Gastroesophageal sphincter (tissue), 4 donors: ENCODE measurements around the gene ZNF83. TPM values are rescaled to one million over a fixed set of nuclear protein-coding genes. Genes with fewer than 3 reads are reported as not detected.

Source experiments
- ATAC-seq: fragments of 150-250 bp; one replicate; pipeline ENCODE4 v1.9.1; 2016; ENCODE audit warnings: mild to moderate bottlenecking, moderate library complexity
- H3K27ac ChIP-seq, 4 donors: fragments of 200-600 bp; sonication (generic) in 3 of 4; 1 replicate in 3 of 4; 2 replicates in 1 of 4; pipeline ENCODE4 v1.5.1; 2016 to 2019
- H3K27me3 ChIP-seq: fragments of 200-600 bp; sonication (generic); one replicate; pipeline ENCODE4 v1.5.1; 2019
- H3K36me3 ChIP-seq, 2 donors: fragments of 200-600 bp; sonication (generic); one replicate each; pipeline ENCODE4 v1.5.1; 2019; ENCODE audit warnings: control low read depth in 1 of 2
- H3K4me1 ChIP-seq, 3 donors: fragments of 200-600 bp; sonication (generic); 1 replicate in 2 of 3; 2 replicates in 1 of 3; pipeline ENCODE4 v1.5.1; 2016 to 2019; ENCODE audit warnings: control low read depth in 2 of 3
- H3K4me3 ChIP-seq, 2 donors: fragments of 200-600 bp; sonication (generic); one replicate each; pipeline ENCODE4 v1.5.1; 2019; ENCODE audit warnings: mild to moderate bottlenecking in 1 of 2, moderate library complexity in 1 of 2
- H3K9me3 ChIP-seq, 3 donors: fragments of 200-600 bp; sonication (generic); one replicate each; pipeline ENCODE4 v1.5.1; 2017 to 2019; ENCODE audit warnings: control low read depth in 2 of 3
- CTCF ChIP-seq, 4 experiments: fragments of 200-600 bp in 2 of 4; fragments of 450-650 bp in 2 of 4; sonication (generic) in 1 of 4; IDR thresholded peaks; one replicate each; pipeline ENCODE4 v1.5.1; 2017 to 2019; ENCODE audit warnings: antibody characterized with exemption in 4 of 4, mild to moderate bottlenecking in 2 of 4, moderate library complexity in 2 of 4
- EP300 ChIP-seq: sonication (generic); formaldehyde crosslinking; IDR thresholded peaks from one replicate; pipeline ENCODE4 v1.6.1; 2017; ENCODE audit warnings: antibody characterized with exemption, mild to moderate bottlenecking
- POLR2A ChIP-seq, 2 donors: fragments of 450-650 bp; IDR thresholded peaks; one replicate each; pipeline ENCODE4 v1.6.1; 2017; ENCODE audit warnings: antibody characterized with exemption in 2 of 2, mild to moderate bottlenecking in 2 of 2, moderate library complexity in 1 of 2
- POLR2AphosphoS5 ChIP-seq: sonication (generic); formaldehyde crosslinking; IDR thresholded peaks from one replicate; pipeline ENCODE4 v1.6.1; 2017; ENCODE audit warnings: antibody characterized with exemption
- WGBS, 2 donors: methylation state at CpG; one replicate each; pipeline ENCODE4 v1.1.5; 2018; ENCODE audit warnings: low coverage in 1 of 2; 5-methylcytosine and 5-hydroxymethylcytosine counted together
- total RNA-seq, 4 donors: library from RNA; depleted of rRNA; stranded (reverse); fragments of >200 nt; gene quantifications; one replicate each; pipeline ENCODE4 v1.1.0, GENCODE V29; 2016

Gene ZNF83
- total RNA-seq, 4 donors from 2014 or later, result 30.3 to 99.3 (median 49.4) TPM

GRCh38 chr19:52665529-52665928, 27.4 kb upstream of the ZNF83 start:
- H3K4me1 ChIP-seq, result no peaks in the 10 kb centered on the region
- no peak overlapping the region for H3K4me3 ChIP-seq
- no peaks in the 10 kb centered on the region for H3K9me3 ChIP-seq
- H3K27ac ChIP-seq, result no peak overlapping the region
- H3K36me3 ChIP-seq, result peaks cover 0 to 40% of the 10 kb centered on the region in 2 donors
- H3K27me3 ChIP-seq, result no peaks in the 10 kb centered on the region
- TF ChIP-seq POLR2AphosphoS5, result no peak
- no peak for TF ChIP-seq EP300
- no peak for TF ChIP-seq POLR2A (IDR thresholded peaks at IDR 0.05)
- no peak for TF ChIP-seq CTCF (IDR thresholded peaks at IDR 0.05)
- ATAC-seq, result no peak
- WGBS, 2 donors, result 85% methylated on average over 4 of the region's 6 CpGs; no CpG with 5 or more reads in 1 of the 2 donors

GRCh38 chr19:52665027-52665426, 26.9 kb upstream of the ZNF83 start:
- no peaks in the 10 kb centered on the region for H3K27me3 ChIP-seq
- H3K9me3 ChIP-seq, result no peaks in the 10 kb centered on the region
- peaks cover 0 to 40% of the 10 kb centered on the region in 2 donors for H3K36me3 ChIP-seq
- no peak overlapping the region for H3K4me3 ChIP-seq
- no peaks in the 10 kb centered on the region for H3K4me1 ChIP-seq
- 61 to 81% methylated on average over 3 of the region's 4 CpGs for WGBS, 2 donors
- no peak overlapping the region for H3K27ac ChIP-seq
- TF ChIP-seq EP300 (no peak), POLR2A (IDR thresholded peaks at IDR 0.05) (no peak), POLR2AphosphoS5 (no peak), CTCF (IDR thresholded peaks at IDR 0.05) (no peak)
- ATAC-seq, result no peak

GRCh38 chr19:52664461-52664860, 26.3 kb upstream of the ZNF83 start:
- H3K36me3 ChIP-seq, result peaks cover 0 to 40% of the 10 kb centered on the region in 2 donors
- ATAC-seq, result no peak

GRCh38 chr19:52662631-52663030, 24.5 kb upstream of the ZNF83 start:
- no peak for ATAC-seq
- peaks cover 0 to 54% of the 10 kb centered on the region in 2 donors for H3K36me3 ChIP-seq

More at GRCh38 chr19:52664461-52664860, 26.3 kb upstream of the ZNF83 start:
- H3K4me1 ChIP-seq, result no peaks in the 10 kb centered on the region
- H3K4me3 ChIP-seq, result no peak overlapping the region
- no peak overlapping the region for H3K27ac ChIP-seq
- no peaks in the 10 kb centered on the region for H3K9me3 ChIP-seq
- H3K27me3 ChIP-seq, result no peaks in the 10 kb centered on the region
- 90% methylated on average over 2 of the region's 5 CpGs; no CpG with 5 or more reads in 1 of the 2 donors for WGBS, 2 donors
- TF ChIP-seq POLR2A (IDR thresholded peaks at IDR 0.05) (no peak), EP300 (no peak), CTCF (IDR thresholded peaks at IDR 0.05) (no peak), POLR2AphosphoS5 (no peak)

More at GRCh38 chr19:52662631-52663030, 24.5 kb upstream of the ZNF83 start:
- WGBS, 2 donors, result 86% methylated on average over 3 of the region's 3 CpGs; no CpG with 5 or more reads in 1 of the 2 donors
- no peaks in the 10 kb centered on the region for H3K9me3 ChIP-seq
- no peaks in the 10 kb centered on the region for H3K27me3 ChIP-seq
- no peak overlapping the region for H3K4me3 ChIP-seq
- no peak for TF ChIP-seq EP300
- TF ChIP-seq CTCF (IDR thresholded peaks at IDR 0.05), result no peak
- TF ChIP-seq POLR2AphosphoS5, result no peak
- no peaks in the 10 kb centered on the region for H3K4me1 ChIP-seq
- no peak overlapping the region for H3K27ac ChIP-seq
